ENCODE data around the gene ZSCAN31.

- TF ChIP-seq, protein P1, sequence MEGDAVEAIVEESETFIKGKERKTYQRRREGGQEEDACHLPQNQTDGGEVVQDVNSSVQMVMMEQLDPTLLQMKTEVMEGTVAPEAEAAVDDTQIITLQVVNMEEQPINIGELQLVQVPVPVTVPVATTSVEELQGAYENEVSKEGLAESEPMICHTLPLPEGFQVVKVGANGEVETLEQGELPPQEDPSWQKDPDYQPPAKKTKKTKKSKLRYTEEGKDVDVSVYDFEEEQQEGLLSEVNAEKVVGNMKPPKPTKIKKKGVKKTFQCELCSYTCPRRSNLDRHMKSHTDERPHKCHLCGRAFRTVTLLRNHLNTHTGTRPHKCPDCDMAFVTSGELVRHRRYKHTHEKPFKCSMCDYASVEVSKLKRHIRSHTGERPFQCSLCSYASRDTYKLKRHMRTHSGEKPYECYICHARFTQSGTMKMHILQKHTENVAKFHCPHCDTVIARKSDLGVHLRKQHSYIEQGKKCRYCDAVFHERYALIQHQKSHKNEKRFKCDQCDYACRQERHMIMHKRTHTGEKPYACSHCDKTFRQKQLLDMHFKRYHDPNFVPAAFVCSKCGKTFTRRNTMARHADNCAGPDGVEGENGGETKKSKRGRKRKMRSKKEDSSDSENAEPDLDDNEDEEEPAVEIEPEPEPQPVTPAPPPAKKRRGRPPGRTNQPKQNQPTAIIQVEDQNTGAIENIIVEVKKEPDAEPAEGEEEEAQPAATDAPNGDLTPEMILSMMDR (IDR thresholded peaks at IDR 0.05; ENCODE audit: insufficient read depth, low read length), result no peak
- TF ChIP-seq, protein P2, sequence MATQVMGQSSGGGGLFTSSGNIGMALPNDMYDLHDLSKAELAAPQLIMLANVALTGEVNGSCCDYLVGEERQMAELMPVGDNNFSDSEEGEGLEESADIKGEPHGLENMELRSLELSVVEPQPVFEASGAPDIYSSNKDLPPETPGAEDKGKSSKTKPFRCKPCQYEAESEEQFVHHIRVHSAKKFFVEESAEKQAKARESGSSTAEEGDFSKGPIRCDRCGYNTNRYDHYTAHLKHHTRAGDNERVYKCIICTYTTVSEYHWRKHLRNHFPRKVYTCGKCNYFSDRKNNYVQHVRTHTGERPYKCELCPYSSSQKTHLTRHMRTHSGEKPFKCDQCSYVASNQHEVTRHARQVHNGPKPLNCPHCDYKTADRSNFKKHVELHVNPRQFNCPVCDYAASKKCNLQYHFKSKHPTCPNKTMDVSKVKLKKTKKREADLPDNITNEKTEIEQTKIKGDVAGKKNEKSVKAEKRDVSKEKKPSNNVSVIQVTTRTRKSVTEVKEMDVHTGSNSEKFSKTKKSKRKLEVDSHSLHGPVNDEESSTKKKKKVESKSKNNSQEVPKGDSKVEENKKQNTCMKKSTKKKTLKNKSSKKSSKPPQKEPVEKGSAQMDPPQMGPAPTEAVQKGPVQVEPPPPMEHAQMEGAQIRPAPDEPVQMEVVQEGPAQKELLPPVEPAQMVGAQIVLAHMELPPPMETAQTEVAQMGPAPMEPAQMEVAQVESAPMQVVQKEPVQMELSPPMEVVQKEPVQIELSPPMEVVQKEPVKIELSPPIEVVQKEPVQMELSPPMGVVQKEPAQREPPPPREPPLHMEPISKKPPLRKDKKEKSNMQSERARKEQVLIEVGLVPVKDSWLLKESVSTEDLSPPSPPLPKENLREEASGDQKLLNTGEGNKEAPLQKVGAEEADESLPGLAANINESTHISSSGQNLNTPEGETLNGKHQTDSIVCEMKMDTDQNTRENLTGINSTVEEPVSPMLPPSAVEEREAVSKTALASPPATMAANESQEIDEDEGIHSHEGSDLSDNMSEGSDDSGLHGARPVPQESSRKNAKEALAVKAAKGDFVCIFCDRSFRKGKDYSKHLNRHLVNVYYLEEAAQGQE (IDR thresholded peaks at IDR 0.05; ENCODE audit: insufficient replicate concordance, low read depth), result no peak
- TF ChIP-seq POLR2AphosphoS5 (IDR thresholded peaks at IDR 0.05; ENCODE audit: low read depth) (no peak), GABPA (IDR thresholded peaks at IDR 0.05; ENCODE audit: low read depth) (no peak), SPI1 (IDR thresholded peaks at IDR 0.05; ENCODE audit: borderline replicate concordance, low read depth) (no peak)
Observed at GRCh38 chr6:28277746-28278145, 58.2 kb downstream of the ZSCAN31 start.

Data from HL-60 (cell line).